ENCODE measurements around the gene RNF125.

GRCh38 chr18:32072321-32072720 is 53.7 kb downstream of the RNF125 start:
- TF ChIP-seq EZH2phosphoT487 (IDR thresholded peaks at IDR 0.05; ENCODE audit: low read depth) (no peak), CTCF (IDR thresholded peaks at IDR 0.05; ENCODE audit: low read depth, low read length) (peak; percentile 74)

Data from OCI-LY3 (cell line).